LNCaP clone FGC (cell line): ENCODE results near the gene KIAA1549.
A peak's percentile ranks its signal among the peaks of the same experiment; 100 is the strongest.
"Not testable (repeated sequence)": the region's sequence is repeated elsewhere in the genome, so short reads cannot be mapped to it uniquely, and the experiment has no call there.

Experiments used
- DNase-seq: peaks from one replicate; pipeline ENCODE4 v3.0.0-alpha.2; 2011; ENCODE audit warnings: low read depth
- H3K4me3 ChIP-seq: 2 replicates; pipeline ENCODE4 v1.5.1; 2011; ENCODE audit warnings: mild to moderate bottlenecking, low read depth, low read length, control low read depth
- TF ChIP-seq, protein P1 (sequence below): IDR thresholded peaks from 2 replicates; pipeline ENCODE4 v1.5.1; 2012; ENCODE audit warnings: mild to moderate bottlenecking; ENCODE audit not compliant: control insufficient read depth, insufficient read depth; ENCODE audit errors: extremely low read depth

KIAA1549 gene

GRCh38 chr7:138982204-138982623 lies 1.0 kb upstream of the KIAA1549 start:
- TF ChIP-seq, protein P1, sequence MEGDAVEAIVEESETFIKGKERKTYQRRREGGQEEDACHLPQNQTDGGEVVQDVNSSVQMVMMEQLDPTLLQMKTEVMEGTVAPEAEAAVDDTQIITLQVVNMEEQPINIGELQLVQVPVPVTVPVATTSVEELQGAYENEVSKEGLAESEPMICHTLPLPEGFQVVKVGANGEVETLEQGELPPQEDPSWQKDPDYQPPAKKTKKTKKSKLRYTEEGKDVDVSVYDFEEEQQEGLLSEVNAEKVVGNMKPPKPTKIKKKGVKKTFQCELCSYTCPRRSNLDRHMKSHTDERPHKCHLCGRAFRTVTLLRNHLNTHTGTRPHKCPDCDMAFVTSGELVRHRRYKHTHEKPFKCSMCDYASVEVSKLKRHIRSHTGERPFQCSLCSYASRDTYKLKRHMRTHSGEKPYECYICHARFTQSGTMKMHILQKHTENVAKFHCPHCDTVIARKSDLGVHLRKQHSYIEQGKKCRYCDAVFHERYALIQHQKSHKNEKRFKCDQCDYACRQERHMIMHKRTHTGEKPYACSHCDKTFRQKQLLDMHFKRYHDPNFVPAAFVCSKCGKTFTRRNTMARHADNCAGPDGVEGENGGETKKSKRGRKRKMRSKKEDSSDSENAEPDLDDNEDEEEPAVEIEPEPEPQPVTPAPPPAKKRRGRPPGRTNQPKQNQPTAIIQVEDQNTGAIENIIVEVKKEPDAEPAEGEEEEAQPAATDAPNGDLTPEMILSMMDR = no peak
- DNase-seq = no peak
- H3K4me3 ChIP-seq = peak overlapping the region; percentile 62

DNA sequence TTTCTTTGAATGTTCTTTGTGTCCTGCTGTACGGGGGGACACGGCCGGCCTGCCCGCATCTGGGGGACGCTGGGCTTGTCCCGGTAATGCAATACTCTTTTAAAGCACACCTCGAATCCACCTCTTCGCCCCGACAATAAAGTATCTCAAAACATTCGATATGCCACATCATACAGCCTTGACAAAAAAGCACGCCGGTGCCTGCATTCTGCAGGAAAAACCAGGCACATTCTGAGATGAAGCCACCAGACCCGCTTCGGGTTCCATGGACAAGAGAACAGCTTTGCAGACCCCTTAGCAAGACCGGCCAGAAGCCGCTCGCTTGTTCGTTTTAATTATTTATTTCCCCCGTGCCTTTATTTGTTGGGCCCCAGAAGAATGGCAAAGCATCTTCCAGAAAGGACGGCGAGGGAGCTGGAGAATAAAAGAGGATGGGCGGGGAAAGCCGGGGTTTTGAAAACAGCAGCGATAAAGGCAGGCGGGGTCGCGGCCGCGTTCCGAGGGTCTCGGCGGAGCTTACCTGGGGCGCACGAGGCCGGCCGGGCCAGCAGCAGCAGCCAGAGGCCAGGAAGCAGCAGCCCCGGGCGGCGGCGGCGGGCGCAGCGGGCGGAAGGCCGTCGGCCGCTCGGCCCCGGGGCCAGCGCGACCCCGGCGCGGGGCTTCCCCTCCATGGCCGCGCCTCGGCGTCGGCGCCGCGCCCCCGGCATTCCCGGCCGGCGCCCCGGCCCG lies 462 bp downstream of the KIAA1549 start:
- H3K4me3 ChIP-seq = peak overlapping the region; percentile 75
- TF ChIP-seq, protein P1 = no peak
- no peak for DNase-seq

GRCh38 chr7:138979988-138980562 lies 1.1 kb downstream of the KIAA1549 start:
- DNase-seq = no peak
- H3K4me3 ChIP-seq = peak overlapping the region; percentile 75
- TF ChIP-seq, protein P1 = no peak

GRCh38 chr7:138979226-138979979 lies 1.8 kb downstream of the KIAA1549 start:
- peak overlapping the region; percentile 75 for H3K4me3 ChIP-seq
- DNase-seq = no peak
- TF ChIP-seq, protein P1 = no peak

DNA sequence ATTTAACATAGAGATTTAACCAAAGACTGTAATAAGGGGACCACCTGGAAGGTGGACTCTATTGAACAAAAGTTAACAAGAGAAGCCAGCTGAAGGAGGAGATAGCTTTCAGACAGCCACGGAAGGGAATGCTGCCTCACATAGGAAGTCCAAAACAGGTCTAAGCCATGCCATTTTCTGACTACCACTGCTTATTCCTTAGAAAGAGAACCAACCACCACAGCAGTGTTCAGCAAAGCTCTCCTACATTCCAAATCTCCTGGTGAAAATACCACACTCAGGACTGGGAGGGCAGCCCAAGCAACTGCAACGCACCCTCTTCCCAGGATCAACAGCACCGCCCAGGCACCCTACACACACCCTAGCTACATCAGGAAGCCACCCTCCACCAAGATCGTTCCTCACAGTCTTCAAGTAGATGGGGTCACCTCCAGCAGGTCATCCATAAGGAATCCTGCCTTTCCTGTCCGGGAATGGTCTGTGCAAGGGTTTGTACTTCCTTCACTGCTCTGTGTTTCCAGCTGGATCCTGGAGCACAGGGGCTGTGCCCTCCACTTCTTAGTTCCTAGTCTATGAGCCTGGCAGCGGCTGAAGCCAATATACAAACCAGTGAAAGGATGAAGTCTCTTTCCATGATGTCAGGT lies 2.5 kb downstream of the KIAA1549 start:
- TF ChIP-seq, protein P1 = no peak
- DNase-seq = no peak
- no peak overlapping the region for H3K4me3 ChIP-seq

- H3K4me3 ChIP-seq = not testable (repeated sequence)
These were observed 5.0 kb downstream of the KIAA1549 start for GRCh38 chr7:138976161-138976560.

More at GRCh38 chr7:138976161-138976560, 5.0 kb downstream of the KIAA1549 start:
- not testable (repeated sequence) for DNase-seq
